Pancreas (tissue), 10 donors: ENCODE data around the gene ZNF423. TPM values are rescaled to one million over a fixed set of nuclear protein-coding genes. Genes with fewer than 3 reads are reported as not detected.
A peak's percentile ranks its signal among the peaks of the same experiment; 100 is the strongest.

Experiments
- ATAC-seq, 4 donors: fragments of 200-7000 bp; cut with Tn5 transposase; one replicate each; pipeline versions ENCODE4 v1.8.0 to v1.9.1; 2020; ENCODE audit warnings: mild to moderate bottlenecking in 4 of 4, moderate library complexity in 4 of 4
- DNase-seq, 6 donors: peaks; one replicate each; pipeline ENCODE4 v3.0.0-alpha.2; 2020
- FAIRE-seq: peaks from 2 replicates; lab custom pipeline; 2012; peaks lifted over from hg19 to GRCh38; lab: Jason Lieb, UNC
- H3K27ac ChIP-seq, 4 donors: fragments of 200-600 bp; sonication (generic); 1 replicate in 3 of 4; 2 replicates in 1 of 4; pipeline versions ENCODE4 v1.5.0 to v1.8.0; 2020
- H3K27me3 ChIP-seq, 4 donors: fragments of 200-600 bp; one replicate each; pipeline ENCODE4 v1.8.0; 2021
- H3K36me3 ChIP-seq, 3 donors: fragments of 200-600 bp; sonication (generic) in 1 of 3; one replicate each; pipeline versions ENCODE4 v1.5.0 to v1.8.0; 2020 to 2021
- H3K4me1 ChIP-seq, 3 donors: fragments of 200-600 bp; one replicate each; pipeline ENCODE4 v1.8.0; 2021
- H3K4me3 ChIP-seq, 4 donors: fragments of 200-600 bp; sonication (generic) in 2 of 4; one replicate each; pipeline versions ENCODE4 v1.5.0 to v1.8.0; 2020 to 2021
- H3K9me3 ChIP-seq, 4 donors: fragments of 200-600 bp; one replicate each; pipeline ENCODE4 v1.8.0; 2021
- WGBS, 2 donors: extraction: QIAGEN DNeasy Blood & Tissue Kit; methylation state at CpG; one replicate each; pipeline ENCODE4 v1.1.7; 2013; 5-methylcytosine and 5-hydroxymethylcytosine counted together
- intact Hi-C, 3 donors: fragments of 100-400 bp; cut with DNase I; formaldehyde crosslinking; loops; one replicate each; pipeline versions ENCODE4 v1.11.1 to v1.14.2; 2022
- polyA plus RNA-seq, 2 donors: library from polyadenylated mRNA; stranded (reverse); fragments of 200-250 nt; gene quantifications; one replicate each; pipeline ENCODE4 v1.2.3, GENCODE V29; 2013
- total RNA-seq, 6 donors: library from RNA; stranded (reverse); fragmentation: NEBNext Ultra II Directional in 4 of 6; extraction: Animal tissue kit (Norgen Biotek cat#: 25700) in 4 of 6; gene quantifications; one replicate each; pipeline versions ENCODE4 v1.2.1 to v1.2.4, GENCODE V29; 2021 to 2023
- TF ChIP-seq, protein P1 (sequence below), 4 donors: fragments of 200-600 bp; sonication (generic) in 3 of 4; IDR thresholded peaks; one replicate each; pipeline versions ENCODE4 v1.5.0 to v1.8.0; 2021; ENCODE audit warnings: antibody characterized with exemption in 4 of 4
- donor health status: healthy with polysubstance abuse.
- donor health status: DM: no; HTN: no; CAD: no; lungs with moderate emphysema.
- donor health status: DM: no; HTN: no; CAD: no.
- donor health status: control.
- donor health status: control.
- donor health status: Bipolar disorder and iron deficiency.
- donor health status: DM: yes; HTN: yes; CAD: no.
- donor health status: DM: no; HTN: no; CAD: no.
- donor health status: DM: no; HTN: no; CAD: no.
- donor health status: DM: yes; HTN: yes; CAD: no.

The ZNF423 gene
- total and polyA plus RNA-seq, 8 donors = 0.61 to 5.1 (median 3.0) TPM

DNA sequence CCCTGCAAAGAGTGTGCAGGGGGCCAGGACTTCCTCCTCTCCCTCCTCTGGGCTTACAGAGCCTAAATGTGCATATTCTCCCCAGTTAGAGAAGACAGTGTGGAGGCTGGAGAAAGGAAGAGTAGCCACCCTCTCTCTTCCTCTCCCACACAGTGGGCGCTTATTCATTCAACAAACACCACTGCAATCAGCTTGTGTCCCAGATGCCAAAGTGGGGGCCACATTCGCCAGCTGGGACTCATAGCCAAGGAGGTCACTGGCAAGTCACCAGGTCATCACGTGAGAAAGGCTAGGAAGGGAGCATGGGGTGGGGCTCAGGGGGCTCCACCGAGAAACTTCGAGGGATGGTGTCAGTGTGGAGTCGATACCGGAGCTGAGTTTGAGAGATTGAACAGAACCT lies 45.0 kb upstream of the ZNF423 start:
- TF ChIP-seq, protein P1, sequence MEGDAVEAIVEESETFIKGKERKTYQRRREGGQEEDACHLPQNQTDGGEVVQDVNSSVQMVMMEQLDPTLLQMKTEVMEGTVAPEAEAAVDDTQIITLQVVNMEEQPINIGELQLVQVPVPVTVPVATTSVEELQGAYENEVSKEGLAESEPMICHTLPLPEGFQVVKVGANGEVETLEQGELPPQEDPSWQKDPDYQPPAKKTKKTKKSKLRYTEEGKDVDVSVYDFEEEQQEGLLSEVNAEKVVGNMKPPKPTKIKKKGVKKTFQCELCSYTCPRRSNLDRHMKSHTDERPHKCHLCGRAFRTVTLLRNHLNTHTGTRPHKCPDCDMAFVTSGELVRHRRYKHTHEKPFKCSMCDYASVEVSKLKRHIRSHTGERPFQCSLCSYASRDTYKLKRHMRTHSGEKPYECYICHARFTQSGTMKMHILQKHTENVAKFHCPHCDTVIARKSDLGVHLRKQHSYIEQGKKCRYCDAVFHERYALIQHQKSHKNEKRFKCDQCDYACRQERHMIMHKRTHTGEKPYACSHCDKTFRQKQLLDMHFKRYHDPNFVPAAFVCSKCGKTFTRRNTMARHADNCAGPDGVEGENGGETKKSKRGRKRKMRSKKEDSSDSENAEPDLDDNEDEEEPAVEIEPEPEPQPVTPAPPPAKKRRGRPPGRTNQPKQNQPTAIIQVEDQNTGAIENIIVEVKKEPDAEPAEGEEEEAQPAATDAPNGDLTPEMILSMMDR (IDR thresholded peaks at IDR 0.05) = no peak
- WGBS, 2 donors = 84% methylated on average over 7 of the region's 7 CpGs
- ATAC-seq (no peak), DNase-seq (no peak), FAIRE-seq (no peak)
- H3K4me3 ChIP-seq = no peak overlapping the region
- H3K9me3 ChIP-seq = no peaks in the 10 kb centered on the region
- no peaks in the 10 kb centered on the region for H3K4me1 ChIP-seq
- intact Hi-C loops = no loop called here
- H3K27me3 ChIP-seq = no peaks in the 10 kb centered on the region
- H3K27ac ChIP-seq = no peak overlapping the region
- H3K36me3 ChIP-seq = no peaks in the 10 kb centered on the region

DNA sequence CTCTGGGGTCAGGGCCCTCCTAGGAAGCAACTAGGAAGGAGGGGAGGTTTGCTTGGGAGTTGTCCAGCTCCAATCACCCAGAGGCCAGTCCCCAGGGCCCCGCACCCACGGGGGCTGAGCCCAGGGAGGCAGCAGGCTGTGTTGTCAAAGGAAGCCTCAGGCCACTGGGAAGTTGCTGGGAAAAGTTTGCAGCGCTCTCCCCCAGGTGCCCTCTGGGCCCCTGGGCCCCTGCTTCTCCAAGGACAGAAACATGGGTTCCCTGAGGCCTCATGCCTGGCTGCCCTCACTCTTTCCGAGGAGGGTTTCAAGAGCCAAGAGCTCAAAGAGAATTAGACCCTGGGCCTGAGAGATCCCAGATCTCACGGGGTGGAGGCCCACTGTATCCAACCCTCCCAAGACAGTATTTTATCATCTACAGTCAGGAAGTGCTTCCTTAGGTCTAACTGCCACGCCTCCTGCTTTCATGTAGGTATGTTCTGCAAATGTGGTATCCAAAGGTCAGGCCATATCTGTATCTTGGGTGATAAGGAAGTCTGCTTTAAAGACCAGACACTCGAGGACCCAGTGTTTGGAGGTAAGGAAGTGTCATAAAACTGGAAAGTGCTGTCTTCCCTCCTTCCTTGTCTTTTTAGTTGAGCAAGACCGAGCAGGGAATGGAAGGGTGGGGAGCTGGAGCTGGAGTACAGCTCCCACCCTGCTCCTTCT lies 44.2 kb upstream of the ZNF423 start:
- no peak for FAIRE-seq
- Histone ChIP-seq H3K9me3 (no peaks in the 10 kb centered on the region), H3K27ac (no peak overlapping the region), H3K4me3 (no peak overlapping the region), H3K4me1 (no peaks in the 10 kb centered on the region), H3K36me3 (no peaks in the 10 kb centered on the region), H3K27me3 (no peaks in the 10 kb centered on the region)
- intact Hi-C loops = no loop called here
- no peak for DNase-seq
- no peak for ATAC-seq
- 71 to 79% methylated on average over 8 of the region's 8 CpGs for WGBS, 2 donors
- TF ChIP-seq, protein P1 (IDR thresholded peaks at IDR 0.05) = no peak

DNA sequence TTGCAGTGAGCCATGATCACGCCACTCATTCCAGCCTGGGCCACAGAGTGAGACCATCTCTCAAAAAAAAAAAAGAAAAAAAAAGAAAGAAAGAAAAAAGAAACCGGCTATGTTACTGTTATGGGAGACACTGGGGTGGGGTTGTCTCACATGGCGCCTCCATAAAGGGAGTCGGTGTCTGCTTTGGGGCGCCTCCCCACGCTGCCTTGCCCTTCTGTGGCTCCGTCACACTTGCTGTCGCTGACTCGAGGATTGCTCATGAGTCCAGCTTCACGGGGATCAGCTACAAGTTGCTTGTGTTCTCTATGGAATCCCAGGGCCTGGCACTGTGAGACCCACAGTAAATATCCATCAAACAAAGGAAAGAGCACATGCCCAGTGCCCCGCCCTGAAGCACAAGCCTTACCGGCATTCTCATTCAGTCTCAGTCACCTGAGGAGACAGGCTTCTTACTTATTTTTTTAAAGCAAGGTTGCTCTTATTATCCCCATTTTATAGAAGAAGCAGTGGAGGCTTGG lies 40.6 kb upstream of the ZNF423 start:
- Histone ChIP-seq H3K27ac (no peak overlapping the region), H3K27me3 (no peaks in the 10 kb centered on the region), H3K9me3 (no peaks in the 10 kb centered on the region), H3K4me1 (no peaks in the 10 kb centered on the region), H3K4me3 (no peak overlapping the region), H3K36me3 (no peaks in the 10 kb centered on the region)
- no peak for DNase-seq
- intact Hi-C loops = no loop called here
- WGBS, 2 donors = 82 to 83% methylated on average over 12 of the region's 12 CpGs
- TF ChIP-seq, protein P1 (IDR thresholded peaks at IDR 0.05) = no peak
- no peak for ATAC-seq
- no peak for FAIRE-seq

DNA sequence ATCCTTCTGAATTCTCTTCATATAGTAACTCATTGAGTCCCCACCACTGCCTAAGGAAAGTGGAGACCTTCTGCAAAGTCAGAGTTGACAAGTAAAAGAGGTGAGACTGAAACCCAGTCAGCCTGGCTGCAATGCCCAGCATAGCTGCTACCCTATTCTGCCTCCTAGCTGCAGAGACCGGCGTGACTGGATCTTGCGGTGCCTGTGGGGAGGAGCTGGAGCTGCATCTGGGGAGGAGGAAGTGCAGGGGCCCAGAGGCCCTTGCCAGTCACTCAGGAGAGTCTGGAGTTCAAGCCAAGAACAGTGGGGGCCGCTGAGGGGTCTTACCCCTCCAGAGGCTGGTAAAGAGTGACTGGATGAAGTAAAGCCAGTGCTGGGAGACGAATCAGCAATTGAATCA lies 35.0 kb upstream of the ZNF423 start:
- peak; percentile 50 to 94 (median 78) for ATAC-seq
- no peaks in the 10 kb centered on the region for H3K36me3 ChIP-seq
- TF ChIP-seq, protein P1 (IDR thresholded peaks at IDR 0.05) = peak in 3 of 4 donors; percentile 10 to 25 (median 11)
- intact Hi-C loops = no loop called here
- WGBS, 2 donors = 30 to 34% methylated on average over 5 of the region's 5 CpGs
- H3K27ac ChIP-seq = no peak overlapping the region
- H3K9me3 ChIP-seq = no peaks in the 10 kb centered on the region
- no peaks in the 10 kb centered on the region for H3K27me3 ChIP-seq
- DNase-seq = peak in 5 of 6 donors; percentile 22 to 65 (median 36)
- H3K4me1 ChIP-seq = no peaks in the 10 kb centered on the region
- no peak overlapping the region for H3K4me3 ChIP-seq
- FAIRE-seq = no peak
